GM21619 (cell line): Measurements from ENCODE around the gene DNASE1.
"Not testable (repeated sequence)": the region's sequence is repeated elsewhere in the genome, so short reads cannot be mapped to it uniquely, and the experiment has no call there.

Source experiments
- ATAC-seq: cut with Tn5 transposase; IDR thresholded peaks from one replicate; pipeline ENCODE4 v1.9.1; 2021; ENCODE audit not compliant: unreplicated experiment

Gene DNASE1

GRCh38 chr16:3654249-3654991 lies at the start of gene DNASE1:
Gene DNASE1 (plus strand): TSS chr16:3654691. CDS start chr16:3655374, 683 bp downstream.
- no peak for ATAC-seq

- ATAC-seq: no peak
These were observed 48.0 kb upstream of the DNASE1 start for GRCh38 chr16:3606441-3606840.

- ATAC-seq: no peak
These were observed 47.3 kb upstream of the DNASE1 start for GRCh38 chr16:3607161-3607560.

GRCh38 chr16:3607634-3608033 lies 46.9 kb upstream of the DNASE1 start:
- ATAC-seq: no peak

- no peak for ATAC-seq
These were observed 46.4 kb upstream of the DNASE1 start for GRCh38 chr16:3608069-3608468.

GRCh38 chr16:3608976-3609375 lies 45.5 kb upstream of the DNASE1 start:
- ATAC-seq: not testable (repeated sequence)

- no peak for ATAC-seq
These were observed 44.4 kb upstream of the DNASE1 start for GRCh38 chr16:3609895-3610697.

- ATAC-seq: peak; percentile 5
These were observed 43.8 kb upstream of the DNASE1 start for GRCh38 chr16:3610698-3611145.

GRCh38 chr16:3611146-3611975 lies 43.1 kb upstream of the DNASE1 start, which contains the start of gene SLX4:
Gene SLX4 (minus strand): TSS chr16:3611606. CDS start chr16:3608964, 2,642 bp downstream.
- ATAC-seq: peak; percentile 83

- ATAC-seq: no peak
These were observed 41.7 kb upstream of the DNASE1 start for GRCh38 chr16:3612510-3613466.

GRCh38 chr16:3618769-3619141 lies 35.7 kb upstream of the DNASE1 start:
- no peak for ATAC-seq

GRCh38 chr16:3623642-3624041 lies 30.8 kb upstream of the DNASE1 start:
- ATAC-seq: no peak

- no peak for ATAC-seq
These were observed 29.2 kb upstream of the DNASE1 start for GRCh38 chr16:3625331-3625730.

GRCh38 chr16:3625911-3626732 lies 28.4 kb upstream of the DNASE1 start:
- peak; percentile 49 for ATAC-seq

GRCh38 chr16:3637371-3637923 lies 17.0 kb upstream of the DNASE1 start:
- no peak for ATAC-seq

GRCh38 chr16:3638916-3639644 lies 15.4 kb upstream of the DNASE1 start:
- no peak for ATAC-seq

- ATAC-seq: no peak
These were observed 14.3 kb upstream of the DNASE1 start for GRCh38 chr16:3640207-3640606.
